GM12878 (cell line): Measurements from ENCODE around the gene PRR5. TPM values are rescaled to one million over a fixed set of nuclear protein-coding genes. Genes with fewer than 3 reads are reported as not detected.
A peak's percentile ranks its signal among the peaks of the same experiment; 100 is the strongest.

Experiments
- ATAC-seq: fragments of 200-7000 bp; cut with Tn5 transposase; 3 replicates; pipeline ENCODE4 v1.9.1; 2020; ENCODE audit warnings: mild to moderate bottlenecking, moderate library complexity
- BruUV-seq: library from RNA; stranded (reverse); fragments of 400-500 nt; replicated peaks from 2 replicates; lab custom pipeline; 2021; lab: Mats Ljungman, UMichigan
- CTCF ChIA-PET: fragments of 300-600 bp; sonication (Branson Sonifier 250); formaldehyde crosslinking; extraction: SDS; loops from one replicate; lab custom pipeline; 2021; ENCODE audit warnings: inconsistent platforms; lab: Yijun Ruan, JAX
- POLR2A ChIA-PET: fragments of 350-600 bp; formaldehyde crosslinking; extraction: SDS; loops from one replicate; lab custom pipeline; 2021; ENCODE audit warnings: inconsistent platforms; lab: Charles Lee
- RAD21 ChIA-PET: fragments of 300-600 bp; sonication (Branson Sonifier 250); formaldehyde crosslinking; loops from one replicate; lab custom pipeline; 2023; ENCODE audit warnings: antibody characterized with exemption; ENCODE audit not compliant: unreplicated experiment; lab: Charles Lee
- SMC1A ChIA-PET: fragments of 300-600 bp; sonication (Branson Sonifier 250); formaldehyde crosslinking; loops from one replicate; lab custom pipeline; 2023; ENCODE audit not compliant: unreplicated experiment, uncharacterized antibody; lab: Charles Lee
- DNase-seq: peaks from one replicate; pipeline ENCODE4 v3.0.0-alpha.2; 2011; ENCODE audit warnings: low read depth, low spot score
- FAIRE-seq: peaks from 3 replicates; lab custom pipeline; 2011; peaks lifted over from hg19 to GRCh38; lab: Jason Lieb, UNC
- H2AFZ ChIP-seq: 2 replicates; pipeline ENCODE4 v1.6.0; 2011; ENCODE audit warnings: low read depth, low read length, control low read depth; ENCODE audit not compliant: control insufficient read depth
- H3K27ac ChIP-seq: 2 replicates; pipeline ENCODE4 v1.5.1; 2011; ENCODE audit warnings: control low read depth; ENCODE audit not compliant: control insufficient read depth, insufficient read depth
- H3K27me3 ChIP-seq, 2 experiments: replicated peaks in 1 of 2; 2 replicates each; pipeline versions ENCODE4 v1.6.0 to v1.6.1; 2011; ENCODE audit warnings: low read length in 1 of 2; ENCODE audit not compliant: control insufficient read depth in 2 of 2, insufficient read depth in 2 of 2
- H3K36me3 ChIP-seq, 2 experiments: 2 replicates each; pipeline ENCODE4 v1.5.1; 2011; ENCODE audit warnings: low read length in 1 of 2; ENCODE audit not compliant: control insufficient read depth in 2 of 2, insufficient read depth in 2 of 2
- H3K4me1 ChIP-seq: 2 replicates; pipeline ENCODE4 v1.6.1; 2011; ENCODE audit warnings: mild to moderate bottlenecking, low read length, moderate library complexity, mixed read lengths; ENCODE audit not compliant: control insufficient read depth, insufficient read depth
- H3K4me2 ChIP-seq: 2 replicates; pipeline ENCODE4 v1.6.0; 2011; ENCODE audit warnings: control low read depth; ENCODE audit not compliant: control insufficient read depth, insufficient read depth
- H3K4me3 ChIP-seq: fragments of 200-600 bp; sonication (generic); 2 replicates; pipeline ENCODE4 v1.5.1; 2016
- H3K79me2 ChIP-seq: 2 replicates; pipeline ENCODE4 v1.6.0; 2011; ENCODE audit warnings: low read length; ENCODE audit not compliant: control insufficient read depth, insufficient read depth
- H3K9ac ChIP-seq: 2 replicates; pipeline ENCODE4 v1.8.0; 2011; ENCODE audit warnings: low read length, control low read depth, mixed read lengths; ENCODE audit not compliant: control insufficient read depth, insufficient read depth
- H3K9me3 ChIP-seq: replicated peaks from 3 replicates; pipeline ENCODE4 v1.5.1; 2011; ENCODE audit warnings: mild to moderate bottlenecking, low read length; ENCODE audit not compliant: control insufficient read depth, insufficient read depth
- H4K20me1 ChIP-seq: 2 replicates; pipeline ENCODE4 v1.6.0; 2011; ENCODE audit not compliant: control insufficient read depth, insufficient read depth
- CHD2 ChIP-seq: IDR thresholded peaks from 2 replicates; pipeline ENCODE4 v1.6.1; 2011; ENCODE audit warnings: low read depth, low read length, improper control_type of control experiment, borderline replicate concordance
- EZH2 ChIP-seq: IDR thresholded peaks from 2 replicates; pipeline ENCODE4 v1.6.1; 2012; ENCODE audit warnings: low read depth, mild to moderate bottlenecking, control low read depth, inconsistent platforms, low read length, borderline replicate concordance; ENCODE audit not compliant: control insufficient read depth
- KLF5 ChIP-seq: fragments of 450-650 bp; IDR thresholded peaks from 2 replicates; pipeline ENCODE4 v1.6.1; 2014; ENCODE audit warnings: mild to moderate bottlenecking; ENCODE audit not compliant: partially characterized antibody
- NFIC ChIP-seq: IDR thresholded peaks from 2 replicates; pipeline ENCODE4 v1.6.1; 2012; ENCODE audit warnings: low read depth, mild to moderate bottlenecking, inconsistent platforms, low read length, moderate library complexity
- NR2F1 ChIP-seq: fragments of 450-650 bp; conservative IDR thresholded peaks from 2 replicates; pipeline ENCODE4 v1.6.1; 2017; ENCODE audit warnings: mild to moderate bottlenecking
- RCOR1 ChIP-seq: conservative IDR thresholded peaks from 2 replicates; pipeline ENCODE4 v1.6.1; 2012; ENCODE audit warnings: low read depth, low read length, improper control_type of control experiment
- SUZ12 ChIP-seq: fragments of 200-600 bp; sonication (generic); IDR thresholded peaks from one replicate; pipeline ENCODE4 v1.6.1; 2018; ENCODE audit warnings: antibody characterized with exemption, mild to moderate bottlenecking; ENCODE audit not compliant: unreplicated experiment
- WGBS: methylation state at CpG from one replicate; pipeline ENCODE4 v1.1.6; 2016; ENCODE audit warnings: low lambda C conversion rate; ENCODE audit not compliant: insufficient replicate concordance, insufficient coverage; ENCODE audit errors: missing lambda C conversion rate; 5-methylcytosine and 5-hydroxymethylcytosine counted together
- in situ Hi-C: fragments of 300-500 bp; cut with MboI; formaldehyde crosslinking; loops from 9 replicates; pipeline ENCODE4 v1.14.3; 2018; ENCODE audit warnings: mixed read lengths
- intact Hi-C: fragments of 100-400 bp; cut with micrococcal nuclease; formaldehyde crosslinking; loops from one replicate; pipeline ENCODE4 v1.14.2; 2022; ENCODE audit not compliant: unreplicated experiment
- polyA plus RNA-seq, 11 experiments: library from polyadenylated mRNA; depleted of rRNA in 4 of 11; unstranded in 6 of 11; stranded (reverse) in 5 of 11; fragments of >200 nt; fragmentation: Nextera tagmentation in 4 of 11; fragmentation: Illumina TruSeq in 1 of 11; extraction: Ambion mirVana in 4 of 11; extraction: Trizol in 1 of 11; gene quantifications; 1 replicate in 1 of 11; 2 replicates in 10 of 11; pipeline versions ENCODE4 v1.2.1 to v1.2.3, GENCODE V29; 2011 to 2016; ENCODE audit warnings: inconsistent platforms in 2 of 11, missing spikeins in 2 of 11, low read depth in 1 of 11
- total RNA-seq, 4 experiments: library from RNA; depleted of rRNA in 3 of 4; stranded (reverse); fragments of >200 nt in 3 of 4; fragmentation: Illumina TruSeq in 1 of 4; extraction: Trizol in 1 of 4; gene quantifications; 2 replicates each; pipeline versions ENCODE4 v1.2.1 to v1.2.3, GENCODE V29; 2013 to 2021

PRR5 gene
- total and polyA plus RNA-seq, 10 of the 15 experiments (the other 5 are each of a cell fraction or from before 2014, with no cell fraction given) = 0.03 to 9.4 (median 1.5) TPM

- TF ChIP-seq NFIC (no peak), EZH2 (no peak), NR2F1 (peak; percentile 36)
Measured at GRCh38 chr22:44718418-44718817, 16.4 kb downstream of the PRR5 start (continued).

DNA sequence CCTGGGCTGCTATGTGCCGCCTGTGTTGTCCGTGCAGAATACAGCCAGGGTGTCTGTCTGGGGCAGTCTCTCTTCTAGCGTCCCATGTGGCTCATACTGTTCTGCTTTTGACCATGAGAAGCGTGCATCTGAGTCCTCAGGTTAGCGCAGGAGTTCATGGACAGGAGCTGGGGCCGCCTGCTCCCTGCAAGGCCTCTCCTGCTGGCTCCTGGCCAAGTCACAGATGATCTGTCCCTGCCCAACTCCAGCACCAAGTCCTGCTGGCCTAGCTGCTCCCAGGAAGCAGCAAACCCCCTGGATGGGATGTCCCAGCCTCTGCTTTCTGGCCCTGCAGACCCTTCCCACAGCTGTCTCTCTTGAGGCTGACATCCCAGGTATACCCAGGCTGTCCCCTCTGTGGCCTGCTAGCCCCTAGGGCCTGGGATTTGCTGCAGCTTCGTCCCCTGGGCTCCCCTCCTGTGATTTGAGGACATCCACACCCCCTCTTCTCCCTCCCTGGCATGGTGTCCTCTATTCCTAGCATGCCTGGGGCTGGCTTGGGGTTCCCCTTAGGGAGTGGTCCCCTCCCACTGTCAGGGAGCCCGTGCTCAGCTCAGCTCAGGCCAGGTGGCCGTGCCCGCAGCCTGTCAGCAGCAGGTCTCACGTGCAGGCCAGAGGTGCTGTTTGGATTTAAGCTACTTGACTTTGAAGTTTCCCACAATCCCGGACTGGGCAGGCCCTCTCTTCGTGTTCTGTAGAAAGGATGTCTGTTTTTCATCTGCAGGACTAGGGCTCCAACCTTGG lies 17.8 kb downstream of the PRR5 start:
- no peaks in the 10 kb centered on the region for H3K79me2 ChIP-seq
- ATAC-seq = no peak
- whole genome bisulfite sequencing = 52% methylated on average over 13 of the region's 13 CpGs
- no peak overlapping the region for H3K9ac ChIP-seq
- no peak for DNase-seq
- H3K4me1 ChIP-seq = peaks cover 4% of the 10 kb centered on the region
- H3K4me2 ChIP-seq = no peak overlapping the region
- no TSS peak for BruUV-seq
- intact Hi-C loops (no loop called here), in situ Hi-C loops (no loop called here)
- H2AFZ ChIP-seq = no peak overlapping the region
- H4K20me1 ChIP-seq = no peaks in the 10 kb centered on the region
- no peak for FAIRE-seq
- CTCF ChIA-PET = interaction anchor here (1.3 kb wide), 1 partner anchor 36 kb away, joined by 4 read pairs; no protein-coding TSS in a partner anchor
- H3K9me3 ChIP-seq = no peaks in the 10 kb centered on the region
- TF ChIP-seq KLF5 = no peak
- no peaks in the 10 kb centered on the region; a peak in 2 of 4 replicates for H3K36me3 ChIP-seq
- no peaks in the 10 kb centered on the region for H3K27me3 ChIP-seq
- SMC1A ChIA-PET = interaction anchor here (1.3 kb wide), 1 partner anchor 11 kb away, joined by 4 read pairs; no protein-coding TSS in a partner anchor
- no peak overlapping the region for H3K4me3 ChIP-seq
- RAD21 ChIA-PET = interaction anchor here (0.6 kb wide), 1 partner anchor 120 kb away, joined by 3 read pairs; no protein-coding TSS in a partner anchor
- no peak overlapping the region for H3K27ac ChIP-seq
- POLR2A ChIA-PET = no interaction called here

DNA sequence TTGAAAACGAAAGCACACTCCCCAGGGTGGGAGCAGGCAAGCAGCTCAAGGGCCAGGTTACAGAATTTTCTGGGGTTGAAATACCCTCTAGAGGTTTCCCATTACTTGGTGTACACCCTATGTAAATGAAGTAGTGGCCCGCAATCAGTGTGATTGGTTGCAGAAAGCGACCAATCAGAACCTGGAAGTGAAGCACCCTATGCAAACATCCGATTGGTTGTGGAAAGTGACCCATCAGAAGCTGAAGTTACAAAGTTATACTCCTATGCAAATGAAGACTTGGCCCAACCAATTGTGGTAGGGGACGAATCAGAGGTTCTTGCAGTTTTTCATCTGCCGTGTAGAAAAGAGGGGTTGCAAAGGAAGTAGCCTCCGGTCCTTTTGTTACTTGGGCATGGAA lies 19.2 kb downstream of the PRR5 start:
- FAIRE-seq = no peak
- Histone ChIP-seq H3K4me1 (peaks cover 4% of the 10 kb centered on the region), H3K4me3 (no peak overlapping the region), H4K20me1 (no peaks in the 10 kb centered on the region)
- 46% methylated on average over 7 of the region's 7 CpGs for WGBS
- no TSS peak for BruUV-seq
- no peak for TF ChIP-seq CHD2
- no peak for TF ChIP-seq SUZ12
- no peak for TF ChIP-seq RCOR1
- TF ChIP-seq, all 136 proteins: peak for 0
- Histone ChIP-seq H2AFZ (no peak overlapping the region), H3K4me2 (no peak overlapping the region), H3K36me3 (no peaks in the 10 kb centered on the region; a peak in 2 of 4 replicates), H3K27me3 (no peaks in the 10 kb centered on the region), H3K9me3 (no peaks in the 10 kb centered on the region), H3K27ac (no peak overlapping the region), H3K9ac (no peak overlapping the region), H3K79me2 (no peaks in the 10 kb centered on the region)
- ATAC-seq = no peak
- DNase-seq = no peak
- RAD21 ChIA-PET = no interaction called here
- CTCF ChIA-PET = no interaction called here
- POLR2A ChIA-PET = no interaction called here
- in situ Hi-C loops (no loop called here), intact Hi-C loops (no loop called here)
- SMC1A ChIA-PET = no interaction called here
